Esophagus squamous epithelium (tissue), 4 donors: ENCODE results near the gene TIMP2. TPM values are rescaled to one million over a fixed set of nuclear protein-coding genes. Genes with fewer than 3 reads are reported as not detected.

Experiments used
- total RNA-seq, 4 donors: library from RNA; depleted of rRNA; stranded (reverse); fragments of >200 nt; gene quantifications; one replicate each; pipeline ENCODE4 v1.1.0, GENCODE V29; 2016

Gene TIMP2
- total RNA-seq, 4 donors from 2014 or later, result 6.1 to 154 (median 28.2) TPM

Other genes starting within 250 kb of the TIMP2 start
- gene CYTH1, start 143.1 kb downstream of the TIMP2 start, total RNA-seq, result 10 to 100 TPM; 42.1 to 86.7 (median 67.5) TPM
- 10 to 100 TPM; 13.2 to 38.9 (median 22.4) TPM for gene USP36, start 84.6 kb downstream of the TIMP2 start, total RNA-seq
- gene CEP295NL, start 22.2 kb downstream of the TIMP2 start, total RNA-seq, result 1 to 10 TPM in 2 of 4 donors, under 1 TPM in 2; 0.42 to 6.9 (median 1.1) TPM
- gene LGALS3BP, start 54.5 kb upstream of the TIMP2 start, total RNA-seq, result 100 to 1,000 TPM; 172 to 414 (median 262) TPM
- gene CANT1, start 84.4 kb upstream of the TIMP2 start, total RNA-seq, result 10 to 100 TPM; 36.2 to 58.8 (median 38.3) TPM
- gene C1QTNF1, start 98.8 kb upstream of the TIMP2 start, total RNA-seq, result 10 to 100 TPM in 2 of 4 donors, 1 to 10 TPM in 2; 2.7 to 20.4 (median 6.8) TPM
- gene ENGASE, start 149.4 kb upstream of the TIMP2 start, total RNA-seq, result 10 to 100 TPM in 2 of 4 donors, 1 to 10 TPM in 2; 6.0 to 32.2 (median 9.5) TPM